CD4-positive, CD25-positive, alpha-beta regulatory T cell (primary cell): ENCODE data around the gene GOLGA8N. TPM values are rescaled to one million over a fixed set of nuclear protein-coding genes. Genes with fewer than 3 reads are reported as not detected.
"Not testable (repeated sequence)": the region's sequence is repeated elsewhere in the genome, so short reads cannot be mapped to it uniquely, and the experiment has no call there.

Source experiments
- ATAC-seq, 2 donors: fragments of 150-1000 bp; cut with Tn5 transposase; one replicate each; pipeline ENCODE4 v1.10.0; 2021; ENCODE audit warnings: low read depth in 2 of 2, moderate number of reproducible peaks in 2 of 2, moderate library complexity in 1 of 2
- DNase-seq, 3 donors: peaks; one replicate each; pipeline versions ENCODE4 v3.0.0 to v3.0.0-alpha.2; 2012 to 2022; ENCODE audit warnings: mixed read lengths in 1 of 3
- H3K27ac ChIP-seq: one replicate; pipeline ENCODE4 v1.7.0; 2013; ENCODE audit warnings: mild to moderate bottlenecking, low read length; ENCODE audit not compliant: insufficient read depth, poor library complexity, severe bottlenecking
- H3K27me3 ChIP-seq: one replicate; pipeline ENCODE4 v1.7.0; 2013; ENCODE audit warnings: low read length; ENCODE audit not compliant: control insufficient read depth, insufficient read depth
- H3K36me3 ChIP-seq: one replicate; pipeline ENCODE4 v1.7.0; 2013; ENCODE audit warnings: mild to moderate bottlenecking, low read length, moderate library complexity; ENCODE audit not compliant: control insufficient read depth, insufficient read depth
- H3K4me1 ChIP-seq: 2 replicates; pipeline ENCODE4 v1.7.0; 2013; ENCODE audit warnings: mild to moderate bottlenecking, low read length; ENCODE audit not compliant: insufficient read depth, control insufficient read depth, poor library complexity, severe bottlenecking
- H3K4me3 ChIP-seq: one replicate; pipeline ENCODE4 v1.7.0; 2013; ENCODE audit warnings: low read depth, mild to moderate bottlenecking, low read length, moderate library complexity
- H3K9me3 ChIP-seq, 2 experiments: 1 replicate in 1 of 2; 2 replicates in 1 of 2; pipeline ENCODE4 v1.7.0; 2013; ENCODE audit warnings: low read length in 2 of 2, mild to moderate bottlenecking in 1 of 2, moderate library complexity in 1 of 2; ENCODE audit not compliant: control insufficient read depth in 2 of 2
- H3K27ac Mint-ChIP-seq, 3 donors: one replicate each; pipeline ENCODE4 v1.8.0; 2020 to 2022; ENCODE audit warnings: mild to moderate bottlenecking in 3 of 3, mixed read lengths in 3 of 3, moderate library complexity in 2 of 3
- H3K27me3 Mint-ChIP-seq: one replicate; pipeline ENCODE4 v1.8.0; 2022; ENCODE audit warnings: mild to moderate bottlenecking, mixed read lengths
- H3K36me3 Mint-ChIP-seq: one replicate; pipeline ENCODE4 v1.8.0; 2020; ENCODE audit warnings: mixed read lengths
- H3K4me1 Mint-ChIP-seq, 4 donors: one replicate each; pipeline ENCODE4 v1.8.0; 2020 to 2022; ENCODE audit warnings: mixed read lengths in 4 of 4, mild to moderate bottlenecking in 1 of 4
- H3K4me3 Mint-ChIP-seq, 4 donors: one replicate each; pipeline ENCODE4 v1.8.0; 2020 to 2022; ENCODE audit warnings: mild to moderate bottlenecking in 4 of 4, mixed read lengths in 4 of 4, moderate library complexity in 3 of 4
- H3K9me3 Mint-ChIP-seq, 7 donors: one replicate each; pipeline ENCODE4 v1.8.0; 2020 to 2022; ENCODE audit warnings: mixed read lengths in 7 of 7, mild to moderate bottlenecking in 3 of 7, moderate library complexity in 2 of 7
- polyA plus RNA-seq, 4 donors: library from polyadenylated mRNA; unstranded; fragments of 300-500 nt; fragmentation: Illumina TruSeq; gene quantifications; one replicate each; pipeline ENCODE4 v1.2.3, GENCODE V29; 2021
- total RNA-seq: library from RNA; stranded (reverse); gene quantifications from one replicate; pipeline ENCODE4 v1.2.3, GENCODE V29; 2022

GOLGA8N gene
- total and polyA plus RNA-seq, 5 donors from 2014 or later, result 0.06 to 1.4 TPM; not detected in 3

GRCh38 chr15:32609518-32609917, 16.3 kb downstream of the GOLGA8N start:
- peaks cover 4 to 11% (median 8%) of the 10 kb centered on the region in 4 donors for H3K4me1 Mint-ChIP-seq
- not testable (repeated sequence) for H3K36me3 ChIP-seq, H3K27ac ChIP-seq, H3K4me1 ChIP-seq, H3K4me3 Mint-ChIP-seq, ATAC-seq, H3K27ac Mint-ChIP-seq, H3K9me3 ChIP-seq, H3K4me3 ChIP-seq, H3K27me3 ChIP-seq, H3K9me3 Mint-ChIP-seq, H3K27me3 Mint-ChIP-seq, DNase-seq, H3K36me3 Mint-ChIP-seq

GRCh38 chr15:32610719-32611118, 17.5 kb downstream of the GOLGA8N start:
- H3K27me3 ChIP-seq, H3K27ac Mint-ChIP-seq, H3K36me3 Mint-ChIP-seq, ATAC-seq, H3K27ac ChIP-seq, H3K27me3 Mint-ChIP-seq, H3K4me3 Mint-ChIP-seq, H3K4me1 ChIP-seq, H3K4me3 ChIP-seq, H3K36me3 ChIP-seq, H3K9me3 Mint-ChIP-seq, H3K9me3 ChIP-seq: not testable (repeated sequence)
- DNase-seq, result peak in 2 of 3 donors; percentile 17 to 38
- peaks cover 6 to 17% (median 10%) of the 10 kb centered on the region in 4 donors for H3K4me1 Mint-ChIP-seq

GRCh38 chr15:32614712-32615050, 21.4 kb downstream of the GOLGA8N start:
- peak; percentile 4 to 9 for ATAC-seq
- not testable (repeated sequence) for H3K36me3 ChIP-seq, DNase-seq, H3K9me3 Mint-ChIP-seq, H3K4me1 ChIP-seq, H3K9me3 ChIP-seq, H3K27me3 Mint-ChIP-seq, H3K36me3 Mint-ChIP-seq, H3K27me3 ChIP-seq
- peak overlapping the region; percentile 95 to 96 (median 96) for H3K27ac Mint-ChIP-seq
- Histone ChIP-seq H3K4me3 (peak overlapping the region; percentile 89), H3K27ac (peak overlapping the region; percentile 68)
- H3K4me1 Mint-ChIP-seq, result peaks cover 10 to 35% (median 21%) of the 10 kb centered on the region in 4 donors
- H3K4me3 Mint-ChIP-seq, result peak overlapping the region; percentile 95 to 99 (median 97)

GRCh38 chr15:32615051-32615870, 22.0 kb downstream of the GOLGA8N start, which contains the start of gene ARHGAP11A:
TSS of gene ARHGAP11A (plus strand) at chr15:32615504. CDS start at chr15:32616212, 708 bp downstream.
- DNase-seq, result peak; percentile 74 to 94 (median 90)
- H3K27ac ChIP-seq, result peak within 1 kb of the TSS; percentile 68
- peak within 1 kb of the TSS; percentile 95 to 99 (median 97) for H3K4me3 Mint-ChIP-seq
- peak within 1 kb of the TSS; percentile 95 to 97 (median 96) for H3K27ac Mint-ChIP-seq
- not testable (repeated sequence) for H3K36me3 Mint-ChIP-seq, H3K36me3 ChIP-seq, H3K9me3 ChIP-seq, H3K27me3 ChIP-seq, H3K27me3 Mint-ChIP-seq, H3K9me3 Mint-ChIP-seq, H3K4me1 ChIP-seq
- H3K4me1 Mint-ChIP-seq, result peaks cover 10 to 35% (median 21%) of the 10 kb centered on the region in 4 donors
- ATAC-seq, result peak; percentile 86 to 88
- H3K4me3 ChIP-seq, result peak within 1 kb of the TSS; percentile 91

- Mint-ChIP-seq H3K27ac (peak overlapping the region; percentile 93 to 96 (median 95)), H3K4me3 (peak overlapping the region; percentile 95 to 99 (median 97)), H3K4me1 (peaks cover 8 to 30% (median 20%) of the 10 kb centered on the region in 4 donors)
- ATAC-seq, H3K27me3 Mint-ChIP-seq, H3K36me3 Mint-ChIP-seq, H3K9me3 ChIP-seq, H3K36me3 ChIP-seq, H3K27me3 ChIP-seq, H3K4me1 ChIP-seq, H3K9me3 Mint-ChIP-seq: not testable (repeated sequence)
- peak in 1 of 3 donors; percentile 27 for DNase-seq
- H3K4me3 ChIP-seq, result peak overlapping the region; percentile 91
- H3K27ac ChIP-seq, result peak overlapping the region; percentile 66
Measured at GRCh38 chr15:32615871-32616426, 22.7 kb downstream of the GOLGA8N start.

- no peak for DNase-seq
- no peaks in the 10 kb centered on the region for H3K27me3 Mint-ChIP-seq
- peak overlapping the region in 1 of 3 donors; percentile 26 for H3K27ac Mint-ChIP-seq
- ATAC-seq, result no peak
- no peaks in the 10 kb centered on the region for H3K9me3 ChIP-seq
- H3K27me3 ChIP-seq, result no peaks in the 10 kb centered on the region
- H3K36me3 ChIP-seq, result peaks cover 20% of the 10 kb centered on the region
- H3K4me3 ChIP-seq, result no peak overlapping the region
- H3K9me3 Mint-ChIP-seq, result no peaks in the 10 kb centered on the region
- peaks cover 0 to 5% (median 3%) of the 10 kb centered on the region in 4 donors for H3K4me1 Mint-ChIP-seq
- no peak overlapping the region for H3K4me3 Mint-ChIP-seq
- H3K36me3 Mint-ChIP-seq, result peaks cover 19% of the 10 kb centered on the region
- no peak overlapping the region for H3K27ac ChIP-seq
- no peaks in the 10 kb centered on the region for H3K4me1 ChIP-seq
Measured at GRCh38 chr15:32636410-32636809, 43.2 kb downstream of the GOLGA8N start.

- H3K36me3 ChIP-seq, result peaks cover 20% of the 10 kb centered on the region
- no peak overlapping the region for H3K4me3 ChIP-seq
- DNase-seq, result no peak
- no peaks in the 10 kb centered on the region for H3K9me3 Mint-ChIP-seq
- H3K4me1 ChIP-seq, result no peaks in the 10 kb centered on the region
- H3K27ac ChIP-seq, result no peak overlapping the region
- no peaks in the 10 kb centered on the region for H3K27me3 Mint-ChIP-seq
- no peaks in the 10 kb centered on the region for H3K27me3 ChIP-seq
- H3K36me3 Mint-ChIP-seq, result peaks cover 19% of the 10 kb centered on the region
- H3K4me3 Mint-ChIP-seq, result no peak overlapping the region
- H3K4me1 Mint-ChIP-seq, result peaks cover 0 to 5% (median 3%) of the 10 kb centered on the region in 4 donors
- ATAC-seq, result no peak
- no peaks in the 10 kb centered on the region for H3K9me3 ChIP-seq
- no peak overlapping the region for H3K27ac Mint-ChIP-seq
Measured at GRCh38 chr15:32636908-32637567, 43.8 kb downstream of the GOLGA8N start.
